Activated CD4-positive, alpha-beta T cell treated with anti-CD3 and anti-CD28 coated beads for 36 hours (primary cell): ENCODE measurements around the gene LPCAT3. TPM values are rescaled to one million over a fixed set of nuclear protein-coding genes. Genes with fewer than 3 reads are reported as not detected.

Experiments used
- ATAC-seq: fragments of 200-7000 bp; cut with Tn5 transposase; one replicate; pipeline ENCODE4 v1.10.0; 2021; ENCODE audit warnings: mild to moderate bottlenecking, moderate library complexity
- CTCF ChIA-PET: fragments of 350-600 bp; sonication (Branson Sonifier 250); formaldehyde crosslinking; loops from one replicate; lab custom pipeline; 2021; ENCODE audit warnings: antibody characterized with exemption; lab: Charles Lee
- POLR2A ChIA-PET: fragments of 350-600 bp; sonication (Branson Sonifier 250); formaldehyde crosslinking; loops from one replicate; lab custom pipeline; 2021; ENCODE audit warnings: antibody characterized with exemption, inconsistent platforms; lab: Charles Lee
- DNase-seq: peaks from one replicate; pipeline ENCODE4 v3.0.0-alpha.2; 2020
- H3K27ac Mint-ChIP-seq: one replicate; pipeline ENCODE4 v1.8.0; 2021; ENCODE audit warnings: mixed read lengths
- H3K27me3 Mint-ChIP-seq: one replicate; pipeline ENCODE4 v1.8.0; 2021; ENCODE audit warnings: mixed read lengths
- H3K36me3 Mint-ChIP-seq: one replicate; pipeline ENCODE4 v1.8.0; 2021; ENCODE audit warnings: low read depth, mixed read lengths
- H3K4me1 Mint-ChIP-seq: one replicate; pipeline ENCODE4 v1.8.0; 2021; ENCODE audit warnings: mixed read lengths
- H3K4me3 Mint-ChIP-seq: one replicate; pipeline ENCODE4 v1.8.0; 2021; ENCODE audit warnings: mild to moderate bottlenecking, moderate library complexity, mixed read lengths
- H3K9me3 Mint-ChIP-seq: one replicate; pipeline ENCODE4 v1.8.0; 2021; ENCODE audit warnings: low read depth, mixed read lengths
- intact Hi-C, 2 experiments: fragments of 100-400 bp; cut with DNase I in 1 of 2; cut with micrococcal nuclease in 1 of 2; formaldehyde crosslinking; loops; one replicate each; pipeline versions ENCODE4 v1.14.2 to v1.15.1; 2022 to 2024; cut with DNase I, micrococcal nuclease
- total RNA-seq, 2 experiments: library from RNA; stranded (reverse); gene quantifications; one replicate each; pipeline ENCODE4 v1.2.3, GENCODE V29; 2021

LPCAT3 gene
- total RNA-seq, 2 experiments from 2014 or later = 20.8 to 28.0 TPM

DNA sequence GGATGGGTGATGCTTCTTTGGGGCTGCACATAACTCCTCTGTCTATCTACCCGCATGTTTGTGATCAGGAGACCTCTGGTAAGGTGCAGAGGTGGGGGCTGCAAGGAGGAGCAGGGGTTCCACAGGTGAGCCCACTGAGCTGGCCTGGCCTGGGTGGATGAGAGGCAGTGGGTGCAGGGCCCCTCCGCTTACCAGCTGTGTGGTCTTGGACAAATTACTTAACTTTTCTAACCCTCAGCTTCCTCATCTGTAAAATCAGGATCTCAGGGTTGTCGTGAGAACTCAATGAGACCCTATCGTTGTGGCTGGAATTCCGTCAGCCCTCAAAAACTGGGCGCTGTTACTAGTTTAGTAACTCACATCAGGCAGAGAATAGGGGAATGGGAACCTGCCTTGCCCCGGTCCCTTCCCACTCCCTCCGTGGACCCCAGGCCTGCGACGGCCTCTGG is 59.6 kb downstream of the LPCAT3 start:
- POLR2A ChIA-PET = interaction anchor here (1.1 to 8.1 kb wide), 2 partner anchors 13 to 22 kb away, joined by 5 to 142 read pairs; partner anchors contain the start of genes C12orf57 and RNU7-1
- CTCF ChIA-PET = interaction anchor here (0.8 to 9.4 kb wide), 8 partner anchors 10 to 87 kb away, joined by 3 to 237 read pairs (median 4); partner anchors contain the start of genes C12orf57, PTPN6 and RNU7-1
- Mint-ChIP-seq H3K36me3 (peaks cover 80% of the 10 kb centered on the region), H3K27ac (peak overlapping the region; percentile 99), H3K9me3 (no peaks in the 10 kb centered on the region), H3K4me1 (peaks cover 89% of the 10 kb centered on the region), H3K4me3 (peak overlapping the region; percentile 77), H3K27me3 (no peaks in the 10 kb centered on the region)
- DNase-seq = peak; percentile 32
- no peak for ATAC-seq
- intact Hi-C loops = loop anchor here in 1 of 2 experiments (10.0 kb wide), 1 partner anchor 976 kb away; the partner anchor contains the start of gene SLC2A3

DNA sequence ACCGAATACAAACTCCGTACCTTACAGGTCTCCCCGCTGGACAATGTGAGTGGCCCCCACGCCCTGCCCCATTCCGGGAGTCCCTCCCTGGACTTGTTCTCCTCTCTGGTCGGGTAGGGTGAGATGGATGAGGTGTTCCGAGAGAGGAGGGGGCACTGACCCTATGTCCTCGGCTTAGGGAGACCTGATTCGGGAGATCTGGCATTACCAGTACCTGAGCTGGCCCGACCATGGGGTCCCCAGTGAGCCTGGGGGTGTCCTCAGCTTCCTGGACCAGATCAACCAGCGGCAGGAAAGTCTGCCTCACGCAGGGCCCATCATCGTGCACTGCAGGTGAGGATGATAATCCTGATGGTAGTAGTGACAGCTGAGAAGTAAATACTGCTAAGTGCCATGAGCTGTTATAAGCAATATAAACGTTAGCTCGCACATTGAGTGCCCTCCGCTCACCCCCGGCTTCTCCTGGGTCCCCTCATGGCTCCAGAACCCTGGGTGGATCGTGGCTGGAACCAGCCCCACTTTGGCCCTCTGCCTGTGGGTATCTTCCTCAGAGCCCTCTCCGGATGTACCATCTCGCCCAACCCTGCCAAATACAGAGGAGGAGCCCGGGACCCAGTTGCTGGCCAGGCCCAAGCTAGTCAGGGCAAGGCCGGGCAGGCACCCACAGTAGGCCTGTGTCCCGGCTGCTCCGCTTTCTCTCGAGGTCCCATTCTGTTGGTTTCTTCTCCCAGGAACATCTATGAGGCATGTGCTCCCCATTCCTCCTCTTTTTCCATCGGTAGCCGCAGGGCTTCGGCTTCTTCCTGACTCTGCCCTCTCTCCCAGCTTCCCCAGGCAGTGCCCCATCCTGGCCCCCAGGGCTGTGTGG is 60.3 kb downstream of the LPCAT3 start:
- DNase-seq = peak; percentile 52
- H3K9me3 Mint-ChIP-seq = no peaks in the 10 kb centered on the region
- POLR2A ChIA-PET = interaction anchor here (8.1 kb wide), 1 partner anchor 12 kb away, joined by 142 read pairs; the partner anchor contains the start of genes C12orf57 and RNU7-1

DNA sequence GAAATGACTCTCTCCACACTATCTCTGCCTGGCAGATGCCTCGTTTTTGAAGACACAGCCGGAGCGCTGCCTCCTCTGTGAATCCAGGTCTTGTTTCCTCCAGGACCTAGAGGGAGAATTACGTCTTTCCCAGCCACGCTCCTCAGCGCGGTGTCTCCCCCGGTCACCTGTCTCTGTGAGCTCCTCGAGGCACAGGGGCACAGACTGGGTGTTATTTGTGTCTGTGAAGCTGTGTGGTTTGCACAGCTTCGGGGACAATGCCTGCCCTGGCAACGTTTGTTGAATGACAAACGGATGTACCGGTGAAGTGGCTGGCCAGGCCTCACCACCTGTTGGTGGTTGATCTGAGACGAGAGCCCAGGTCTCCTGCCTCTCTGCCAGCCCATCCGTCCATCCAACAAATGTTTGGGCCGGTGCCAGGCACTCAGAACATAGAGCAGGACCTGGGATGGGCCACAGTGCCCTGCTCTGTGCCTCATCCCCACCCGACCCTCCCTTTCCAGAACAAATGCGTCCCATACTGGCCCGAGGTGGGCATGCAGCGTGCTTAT is 61.0 kb downstream of the LPCAT3 start:
- DNase-seq = peak; percentile 36
- ATAC-seq = no peak
- POLR2A ChIA-PET = interaction anchor here (0.6 to 8.1 kb wide), 2 partner anchors 12 to 75 kb away, joined by 5 to 142 read pairs; partner anchors contain the start of genes C12orf57 and RNU7-1
- Mint-ChIP-seq H3K4me3 (peak overlapping the region; percentile 95), H3K27me3 (no peaks in the 10 kb centered on the region), H3K9me3 (no peaks in the 10 kb centered on the region), H3K27ac (peak overlapping the region; percentile 99), H3K4me1 (peaks cover 81% of the 10 kb centered on the region), H3K36me3 (peaks cover 94% of the 10 kb centered on the region)
- CTCF ChIA-PET = interaction anchor here (0.6 to 2.0 kb wide), 12 partner anchors 8 to 156 kb away, joined by 3 to 7 read pairs (median 4); partner anchors contain the start of genes C12orf57, RNU7-1 and USP5
- intact Hi-C loops = loop anchor here in 1 of 2 experiments (10.0 kb wide), 1 partner anchor 978 kb away; the partner anchor contains the start of gene SLC2A3

More for the DNA sequence above, 60.3 kb downstream of the LPCAT3 start:
- Mint-ChIP-seq H3K4me1 (peaks cover 88% of the 10 kb centered on the region), H3K36me3 (peaks cover 87% of the 10 kb centered on the region), H3K4me3 (peak overlapping the region; percentile 77), H3K27me3 (no peaks in the 10 kb centered on the region), H3K27ac (peak overlapping the region; percentile 99)
- intact Hi-C loops = loop anchor here in 1 of 2 experiments (10.0 kb wide), 1 partner anchor 977 kb away; the partner anchor contains the start of gene SLC2A3
- ATAC-seq = no peak
- CTCF ChIA-PET = interaction anchor here (0.5 to 9.4 kb wide), 13 partner anchors 10 to 231 kb away, joined by 3 to 237 read pairs (median 3); partner anchors contain the start of genes C12orf57, PEX5, PTPN6 and RNU7-1

DNA sequence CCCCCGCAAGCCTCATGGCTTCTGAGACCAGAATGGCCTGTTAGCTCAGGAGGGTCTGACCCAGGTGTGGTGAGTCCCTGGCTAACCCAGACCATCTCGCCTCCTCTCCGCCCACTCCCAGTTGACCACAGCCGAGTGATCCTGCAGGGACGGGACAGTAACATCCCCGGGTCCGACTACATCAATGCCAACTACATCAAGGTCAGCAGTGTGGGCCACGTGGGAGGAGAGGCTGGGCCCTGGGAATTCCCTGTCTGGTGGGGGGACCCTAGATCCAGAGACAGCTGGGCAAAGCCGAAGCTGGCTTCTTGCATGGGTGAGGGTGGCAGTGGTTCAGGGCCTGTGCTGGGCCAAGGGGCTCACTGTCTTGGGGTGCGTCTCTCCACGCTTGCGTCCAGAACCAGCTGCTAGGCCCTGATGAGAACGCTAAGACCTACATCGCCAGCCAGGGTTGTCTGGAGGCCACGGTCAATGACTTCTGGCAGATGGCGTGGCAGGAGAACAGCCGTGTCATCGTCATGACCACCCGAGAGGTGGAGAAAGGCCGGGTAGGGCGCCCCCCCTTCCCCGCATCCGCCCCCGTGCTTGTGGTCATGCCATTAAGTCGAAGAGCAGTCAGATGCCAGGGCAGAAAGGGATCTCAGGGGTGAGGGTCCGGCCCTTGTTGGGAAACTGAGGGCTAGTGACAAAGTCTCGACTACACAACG is 62.1 kb downstream of the LPCAT3 start:
- peak overlapping the region; percentile 97 for H3K27ac Mint-ChIP-seq
- H3K4me1 Mint-ChIP-seq = peaks cover 71% of the 10 kb centered on the region
- no peaks in the 10 kb centered on the region for H3K27me3 Mint-ChIP-seq
- peaks cover 94% of the 10 kb centered on the region for H3K36me3 Mint-ChIP-seq
- ChIA-PET POLR2A (interaction anchor here (8.1 kb wide), 1 partner anchor 10 kb away, joined by 142 read pairs; the partner anchor contains the start of genes C12orf57 and RNU7-1), CTCF (interaction anchor here (0.6 to 2.2 kb wide), 11 partner anchors 8 to 177 kb away, joined by 3 to 12 read pairs (median 4); partner anchors contain the start of genes C12orf57 and RNU7-1)
- H3K9me3 Mint-ChIP-seq = no peaks in the 10 kb centered on the region
- DNase-seq (peak; percentile 34), ATAC-seq (no peak)
- intact Hi-C loops = loop anchor here in 1 of 2 experiments (10.0 kb wide), 1 partner anchor 979 kb away; the partner anchor contains the start of gene SLC2A3
- peak overlapping the region; percentile 95 for H3K4me3 Mint-ChIP-seq

DNA sequence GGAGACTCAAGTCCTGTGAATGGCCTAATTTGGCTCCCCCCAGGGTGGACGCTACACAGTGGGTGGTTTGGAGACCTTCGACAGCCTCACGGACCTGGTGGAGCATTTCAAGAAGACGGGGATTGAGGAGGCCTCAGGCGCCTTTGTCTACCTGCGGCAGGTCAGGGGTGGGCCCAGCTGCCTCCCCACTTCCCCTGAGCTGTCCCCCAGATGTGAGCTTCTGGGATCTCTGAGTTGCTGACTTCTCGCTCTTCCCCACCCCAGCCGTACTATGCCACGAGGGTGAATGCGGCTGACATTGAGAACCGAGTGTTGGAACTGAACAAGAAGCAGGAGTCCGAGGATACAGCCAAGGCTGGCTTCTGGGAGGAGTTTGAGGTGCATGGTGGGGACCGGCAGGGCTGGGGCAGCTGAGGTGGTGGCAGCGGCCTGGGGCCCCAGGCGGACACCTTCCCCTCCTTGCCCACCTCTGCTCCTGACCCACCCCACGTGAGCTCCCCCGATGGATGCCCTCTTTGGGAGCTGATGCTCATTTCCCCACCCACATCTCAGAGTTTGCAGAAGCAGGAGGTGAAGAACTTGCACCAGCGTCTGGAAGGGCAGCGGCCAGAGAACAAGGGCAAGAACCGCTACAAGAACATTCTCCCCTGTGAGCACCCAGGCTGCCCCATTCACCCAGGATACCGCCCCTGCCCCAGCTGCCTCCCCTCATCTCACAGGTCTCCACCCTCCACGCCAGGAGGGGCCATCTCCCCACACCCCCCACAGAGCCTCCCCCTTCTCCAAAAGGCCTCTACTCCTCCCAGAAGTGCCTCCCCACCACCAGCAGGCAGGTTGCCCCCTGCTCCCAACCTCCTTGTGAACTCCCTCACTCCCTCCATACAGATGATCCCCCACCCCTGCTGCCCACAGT is 62.9 kb downstream of the LPCAT3 start:
- Mint-ChIP-seq H3K9me3 (no peaks in the 10 kb centered on the region), H3K4me1 (peaks cover 70% of the 10 kb centered on the region), H3K4me3 (peak overlapping the region; percentile 95), H3K27ac (peak overlapping the region; percentile 97), H3K27me3 (no peaks in the 10 kb centered on the region), H3K36me3 (peaks cover 86% of the 10 kb centered on the region)
- intact Hi-C loops = loop anchor here in 1 of 2 experiments (10.0 kb wide), 1 partner anchor 979 kb away; the partner anchor contains the start of gene SLC2A3
- POLR2A ChIA-PET = interaction anchor here (0.6 to 8.1 kb wide), 2 partner anchors 10 to 153 kb away, joined by 3 to 142 read pairs; partner anchors contain the start of genes C12orf57 and RNU7-1
- no peak for ATAC-seq
- CTCF ChIA-PET = interaction anchor here (0.6 to 2.2 kb wide), 6 partner anchors 9 to 176 kb away, joined by 3 to 12 read pairs (median 4); partner anchors contain the start of genes C12orf57 and RNU7-1
- no peak for DNase-seq

DNA sequence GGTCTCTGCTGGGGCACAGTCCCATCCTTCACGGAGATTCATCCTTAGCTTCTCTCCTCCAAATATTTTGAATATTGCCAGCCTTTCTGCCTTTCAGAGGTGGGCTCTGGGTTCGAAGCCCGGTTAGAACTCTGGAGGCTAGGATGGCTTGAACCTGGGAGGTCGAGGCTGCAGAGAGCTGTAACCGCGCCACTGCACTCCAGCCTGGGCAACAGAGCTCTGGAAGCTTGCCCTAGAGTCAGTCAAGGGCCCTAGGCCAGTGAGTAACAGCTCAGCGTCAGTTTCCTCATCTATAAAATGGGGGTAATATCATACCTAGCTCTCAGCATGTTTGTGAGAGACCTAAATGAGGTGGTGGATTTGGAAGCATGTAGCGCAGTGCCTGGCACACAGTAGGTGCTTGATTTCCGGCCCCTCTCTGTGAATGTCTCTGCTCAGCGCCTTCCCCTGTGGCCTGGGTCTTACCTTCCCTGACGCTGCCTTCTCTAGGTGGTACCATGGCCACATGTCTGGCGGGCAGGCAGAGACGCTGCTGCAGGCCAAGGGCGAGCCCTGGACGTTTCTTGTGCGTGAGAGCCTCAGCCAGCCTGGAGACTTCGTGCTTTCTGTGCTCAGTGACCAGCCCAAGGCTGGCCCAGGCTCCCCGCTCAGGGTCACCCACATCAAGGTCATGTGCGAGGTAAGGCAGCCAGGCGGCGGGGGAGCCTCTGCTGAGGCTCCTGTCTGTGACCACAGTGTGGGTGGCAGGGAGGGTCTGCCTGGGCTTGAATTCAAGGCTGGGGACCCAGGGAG is 63.8 kb downstream of the LPCAT3 start:
- ChIA-PET CTCF (interaction anchor here (1.0 to 2.2 kb wide), 3 partner anchors 10 to 17 kb away, joined by 4 to 12 read pairs (median 5); no protein-coding TSS in a partner anchor), POLR2A (interaction anchor here (0.6 to 8.1 kb wide), 4 partner anchors 9 to 419 kb away, joined by 3 to 142 read pairs (median 6); partner anchors contain the start of genes C12orf57 and RNU7-1)
- ATAC-seq = no peak
- peak overlapping the region; percentile 97 for H3K27ac Mint-ChIP-seq
- H3K27me3 Mint-ChIP-seq = no peaks in the 10 kb centered on the region
- no peak for DNase-seq
- H3K36me3 Mint-ChIP-seq = peaks cover 78% of the 10 kb centered on the region
- peaks cover 70% of the 10 kb centered on the region for H3K4me1 Mint-ChIP-seq
- H3K9me3 Mint-ChIP-seq = no peaks in the 10 kb centered on the region
- peak overlapping the region; percentile 95 for H3K4me3 Mint-ChIP-seq
- intact Hi-C loops = loop anchor here (5.0 to 10.0 kb wide), 3 partner anchors 347 to 980 kb away; partner anchors contain the start of genes CHD4 (in 1 of the 2), GAPDH (in 1 of the 2) and SLC2A3 (in 1 of the 2)

DNA sequence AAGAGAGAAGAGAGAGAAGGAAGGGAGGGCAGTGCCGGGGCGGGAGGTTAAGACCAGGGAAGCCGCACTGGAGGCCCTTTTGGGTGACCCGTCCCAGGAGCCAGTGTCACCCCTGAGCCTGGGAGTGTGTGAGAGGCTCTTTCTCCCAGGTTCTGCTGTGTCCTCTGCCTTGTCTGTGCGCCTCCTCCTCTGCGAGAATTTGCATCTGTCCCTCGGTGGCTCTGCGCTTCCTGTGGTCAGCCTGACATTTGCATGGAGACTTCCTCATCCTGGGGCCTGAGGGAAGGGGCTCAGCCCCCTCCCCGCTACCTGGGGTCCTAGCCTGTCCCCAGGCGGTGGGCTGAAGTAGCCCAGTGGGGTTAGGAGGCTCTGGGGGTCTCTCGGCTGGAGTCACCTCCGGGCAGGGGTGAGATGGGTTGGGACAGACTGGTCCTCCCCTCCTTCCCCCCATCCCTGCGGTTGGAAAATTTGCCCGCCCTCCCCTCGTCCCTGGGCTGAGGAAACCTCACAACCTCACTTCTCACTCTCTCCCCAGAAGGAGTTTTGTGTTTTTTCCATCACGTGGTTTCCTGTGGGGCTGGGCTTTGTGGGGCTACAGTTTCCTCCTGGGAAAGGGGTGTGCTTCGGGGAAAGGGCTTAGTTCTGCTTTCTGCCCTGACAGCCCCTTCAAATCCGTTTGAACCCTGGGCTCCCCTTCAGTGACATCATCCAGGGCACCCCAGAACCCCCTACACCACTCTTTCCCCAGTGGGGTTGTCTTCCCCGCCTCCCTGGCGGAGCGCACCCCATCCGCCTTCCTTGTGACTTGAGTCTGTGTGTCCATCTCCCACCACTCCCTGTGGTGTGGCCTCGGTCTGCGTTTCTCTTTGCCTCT is 64.6 kb downstream of the LPCAT3 start:
- ATAC-seq (peak; percentile 33), DNase-seq (peak; percentile 87)
- Mint-ChIP-seq H3K4me1 (peaks cover 70% of the 10 kb centered on the region), H3K9me3 (no peaks in the 10 kb centered on the region), H3K36me3 (peaks cover 69% of the 10 kb centered on the region), H3K27ac (peak overlapping the region; percentile 97), H3K27me3 (no peaks in the 10 kb centered on the region), H3K4me3 (peak overlapping the region; percentile 95)
- POLR2A ChIA-PET = interaction anchor here (0.8 to 2.2 kb wide), 3 partner anchors 10 to 418 kb away, joined by 4 to 19 read pairs (median 9); partner anchors contain the start of genes C12orf57 and RNU7-1
- CTCF ChIA-PET = interaction anchor here (0.8 to 11.3 kb wide), 6 partner anchors 9 to 27 kb away, joined by 3 to 237 read pairs (median 6); no protein-coding TSS in a partner anchor
- intact Hi-C loops = loop anchor here (1.0 to 10.0 kb wide), 4 partner anchors 8 to 981 kb away; partner anchors contain the start of genes CHD4 (in 1 of the 2), GAPDH (in 1 of the 2) and SLC2A3 (in 1 of the 2)
